Activated T-helper 1 cell treated with anti-CD3 and anti-CD28 coated beads, Interleukin-2, amount 50 U/mL, for 16 hours (primary cell): ENCODE measurements around the gene CACNA1I.

ENCODE experiments used
- DNase-seq, 2 donors: peaks; one replicate each; pipeline ENCODE4 v3.0.0-alpha.2; 2020; ENCODE audit warnings: low read depth in 1 of 2, low spot score in 1 of 2

CACNA1I gene

GRCh38 chr22:39714321-39714720 is 143.8 kb downstream of the CACNA1I start:
- no peak for DNase-seq

GRCh38 chr22:39715778-39716495 is 145.4 kb downstream of the CACNA1I start:
- no peak for DNase-seq

DNA sequence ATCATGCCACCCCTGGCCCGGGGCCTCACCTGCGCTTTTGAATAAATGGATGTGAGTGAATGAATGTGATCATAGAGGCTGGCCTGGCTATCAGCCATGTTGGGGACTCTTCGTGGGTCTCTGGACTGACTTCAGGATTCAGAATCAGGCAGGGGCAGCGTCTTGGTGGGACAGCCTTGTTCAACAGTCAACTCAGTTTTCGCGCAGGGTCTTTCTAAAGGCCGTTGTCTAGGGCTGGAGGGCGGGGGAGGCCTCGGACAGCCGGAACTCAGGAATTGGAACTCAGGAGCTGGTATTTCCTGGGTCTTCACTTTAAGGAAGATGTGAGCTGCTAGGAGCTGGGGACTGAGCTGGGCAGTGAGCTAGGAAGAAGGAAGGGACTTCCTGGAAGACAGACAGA is 146.0 kb downstream of the CACNA1I start:
- no peak for DNase-seq

- no peak for DNase-seq
These were observed 146.5 kb downstream of the CACNA1I start for GRCh38 chr22:39717099-39717498.

DNA sequence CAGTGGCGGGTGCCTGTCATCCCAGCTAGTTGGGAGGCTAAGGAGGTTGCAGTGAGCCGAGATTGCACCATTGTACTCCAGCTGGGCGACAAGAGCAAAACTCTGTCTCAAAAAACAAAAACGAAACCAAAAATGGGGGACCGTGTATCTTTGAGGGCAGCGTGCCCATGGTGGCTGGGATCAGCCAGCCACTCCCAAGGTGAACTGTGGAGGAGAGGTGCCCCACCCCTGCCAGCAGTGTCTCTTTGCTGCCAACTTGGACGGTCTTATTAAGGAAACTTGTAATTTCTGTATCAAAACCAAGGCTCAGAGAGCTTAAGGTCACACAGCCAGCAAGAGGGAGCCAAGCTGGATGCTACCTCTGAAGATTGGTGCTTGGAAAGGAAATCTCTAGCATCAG is 147.7 kb downstream of the CACNA1I start:
- DNase-seq = no peak

DNA sequence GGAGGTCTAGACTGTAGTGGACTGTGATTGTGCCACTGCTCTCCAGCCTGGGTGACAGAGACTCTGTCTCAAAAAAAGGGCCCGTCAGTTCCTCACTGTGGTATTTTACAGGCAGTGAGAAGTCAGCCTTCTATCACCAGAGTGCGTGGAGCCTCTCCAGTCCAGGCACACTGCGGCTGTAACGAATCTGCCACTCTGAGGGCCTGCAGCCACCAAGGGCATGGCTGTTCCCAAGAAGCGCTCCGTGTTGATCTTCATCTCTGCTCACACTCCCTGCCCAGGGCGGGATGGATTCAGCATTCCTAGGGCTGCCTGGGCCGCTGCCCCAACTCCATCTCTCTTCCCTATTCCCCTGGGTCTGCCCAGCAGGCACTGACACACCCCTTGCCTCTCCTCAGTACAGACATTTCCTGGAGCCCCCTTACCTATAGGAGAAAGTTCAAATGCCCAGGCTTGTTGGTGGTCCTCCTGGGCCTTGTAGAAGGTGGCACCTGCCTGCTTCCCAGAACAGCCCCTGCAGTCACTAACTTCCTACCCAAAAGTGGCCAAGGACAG is 148.4 kb downstream of the CACNA1I start:
- no peak for DNase-seq

- no peak for DNase-seq
These were observed 149.3 kb downstream of the CACNA1I start for GRCh38 chr22:39719559-39720450.

DNA sequence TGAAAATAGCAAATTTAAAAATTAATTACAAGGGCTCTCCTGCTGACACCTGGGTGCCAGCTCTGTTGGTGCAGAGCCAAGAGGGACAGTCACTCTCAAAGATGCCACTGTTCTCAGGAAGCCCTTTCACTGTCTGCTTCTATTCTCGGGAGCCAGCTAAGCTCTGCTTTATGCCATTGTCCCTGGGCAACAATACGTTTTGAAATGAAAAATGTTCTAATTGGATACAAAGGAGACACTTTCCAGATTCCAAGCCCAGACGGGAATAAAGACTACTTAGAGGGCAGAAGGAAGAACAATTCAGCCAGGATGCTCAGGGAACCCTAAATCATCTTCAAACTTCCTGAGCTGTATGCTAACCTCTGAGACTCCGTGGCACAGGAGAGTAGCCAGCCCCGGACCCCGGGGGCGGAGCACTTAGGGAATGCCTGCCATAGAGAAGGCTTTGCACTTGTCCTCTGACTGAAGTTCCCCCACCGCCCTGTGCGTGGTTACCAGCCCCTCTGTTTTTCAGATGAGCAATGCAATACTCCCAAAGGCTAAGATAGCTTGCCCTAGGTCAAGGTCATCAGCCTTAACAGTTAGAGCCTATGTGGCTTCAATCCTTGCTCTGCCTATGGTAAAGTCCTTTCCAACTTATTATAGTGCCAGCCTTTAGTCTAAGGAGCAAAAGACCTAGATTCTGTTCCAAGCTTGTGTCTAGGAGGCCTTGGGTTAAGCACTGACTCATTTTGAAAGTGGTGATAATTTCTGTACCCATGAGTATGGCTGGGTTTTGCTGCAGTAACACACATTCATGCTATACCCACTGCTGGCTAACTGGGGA is 150.9 kb downstream of the CACNA1I start:
- no peak for DNase-seq

DNA sequence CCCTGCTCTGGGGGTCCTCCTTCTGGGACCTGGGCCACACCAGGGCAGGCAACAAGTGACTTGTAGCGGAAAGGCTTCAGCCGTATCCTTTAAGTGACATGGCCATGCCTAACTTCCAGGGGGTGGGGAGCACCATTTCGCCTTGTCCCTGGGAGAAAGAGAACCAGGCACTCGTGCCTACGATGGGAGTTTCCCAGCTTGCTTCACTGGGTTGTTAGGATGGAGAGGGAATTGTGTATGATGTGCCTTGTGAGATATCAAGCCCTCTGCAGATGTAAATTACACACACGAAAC is 151.4 kb downstream of the CACNA1I start:
- DNase-seq = no peak

DNA sequence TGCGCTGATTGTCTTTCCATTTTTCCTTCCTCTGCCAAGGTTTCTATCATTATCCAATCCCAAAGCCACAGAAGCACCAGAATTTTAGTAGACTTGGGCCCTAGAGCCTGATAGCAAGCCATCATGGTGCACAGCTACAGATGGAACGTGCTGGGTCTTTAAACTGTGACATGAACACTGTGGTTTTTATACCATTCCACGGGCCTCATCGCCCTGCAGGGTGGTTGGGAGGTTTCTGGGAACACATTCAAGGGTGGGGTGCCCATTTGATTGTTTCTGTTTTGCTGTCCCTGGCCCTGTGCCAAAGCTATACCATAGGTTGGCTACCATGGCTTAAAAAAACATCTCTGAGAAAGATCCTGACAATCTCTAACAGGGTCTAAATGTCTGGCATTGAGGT is 151.9 kb downstream of the CACNA1I start:
- no peak for DNase-seq

GRCh38 chr22:39723463-39723862 is 152.9 kb downstream of the CACNA1I start:
- no peak for DNase-seq

GRCh38 chr22:39723899-39724351 is 153.4 kb downstream of the CACNA1I start:
- no peak for DNase-seq

GRCh38 chr22:39724390-39724789 is 153.8 kb downstream of the CACNA1I start:
- no peak for DNase-seq

GRCh38 chr22:39724857-39725256 is 154.3 kb downstream of the CACNA1I start:
- no peak for DNase-seq

DNA sequence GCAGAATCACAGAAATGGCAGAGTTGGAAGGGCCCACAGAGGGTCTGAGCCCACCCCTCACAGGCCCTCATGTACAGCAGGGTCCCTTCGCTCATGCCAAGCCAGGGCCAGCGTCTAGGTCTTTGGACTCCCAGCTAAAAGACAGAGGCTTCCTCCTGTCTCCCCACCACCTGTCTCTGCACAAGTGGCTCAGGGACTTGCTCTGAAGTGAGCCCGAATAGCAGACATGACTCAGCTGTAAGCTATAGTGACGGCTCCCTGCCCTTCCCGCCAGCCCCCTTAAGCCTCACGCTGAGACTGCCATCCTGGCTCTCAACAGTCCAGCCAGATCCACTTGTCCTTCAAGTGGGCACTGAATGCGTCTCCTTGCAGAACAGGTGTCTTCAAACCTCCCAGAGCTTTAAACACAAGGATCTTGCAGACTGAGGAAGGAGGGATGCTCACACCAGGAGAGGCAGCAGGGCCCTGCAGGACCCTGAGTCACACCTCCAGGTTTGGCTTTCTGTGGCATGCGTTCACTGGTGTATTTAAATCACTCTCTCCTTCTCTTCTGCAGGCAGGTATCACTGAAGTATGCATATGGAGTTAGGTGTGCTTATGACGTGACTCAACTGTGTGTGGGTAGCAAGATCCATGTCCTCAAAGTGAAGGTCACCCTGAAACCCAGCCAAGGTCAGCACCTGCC is 154.9 kb downstream of the CACNA1I start:
- no peak for DNase-seq

DNA sequence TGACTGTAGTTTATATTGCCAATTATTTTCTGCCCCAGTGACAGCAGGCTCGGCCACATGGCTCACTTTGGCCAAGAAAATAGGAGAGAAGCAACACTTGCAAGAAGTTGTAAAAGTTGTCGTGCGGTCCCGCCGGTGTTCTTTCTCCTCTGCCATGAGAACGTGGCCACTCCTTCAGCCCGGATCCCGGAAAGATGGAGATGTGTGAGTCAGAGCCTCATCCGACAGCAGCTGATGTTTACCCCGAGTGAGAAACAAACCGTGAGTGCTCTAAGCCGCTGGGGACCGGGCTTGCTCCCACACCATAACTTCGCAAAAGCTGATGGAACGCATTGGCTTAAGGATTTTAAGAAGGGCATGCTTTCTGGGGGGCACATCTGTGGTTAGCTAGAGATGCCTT is 157.0 kb downstream of the CACNA1I start:
- DNase-seq = no peak

DNA sequence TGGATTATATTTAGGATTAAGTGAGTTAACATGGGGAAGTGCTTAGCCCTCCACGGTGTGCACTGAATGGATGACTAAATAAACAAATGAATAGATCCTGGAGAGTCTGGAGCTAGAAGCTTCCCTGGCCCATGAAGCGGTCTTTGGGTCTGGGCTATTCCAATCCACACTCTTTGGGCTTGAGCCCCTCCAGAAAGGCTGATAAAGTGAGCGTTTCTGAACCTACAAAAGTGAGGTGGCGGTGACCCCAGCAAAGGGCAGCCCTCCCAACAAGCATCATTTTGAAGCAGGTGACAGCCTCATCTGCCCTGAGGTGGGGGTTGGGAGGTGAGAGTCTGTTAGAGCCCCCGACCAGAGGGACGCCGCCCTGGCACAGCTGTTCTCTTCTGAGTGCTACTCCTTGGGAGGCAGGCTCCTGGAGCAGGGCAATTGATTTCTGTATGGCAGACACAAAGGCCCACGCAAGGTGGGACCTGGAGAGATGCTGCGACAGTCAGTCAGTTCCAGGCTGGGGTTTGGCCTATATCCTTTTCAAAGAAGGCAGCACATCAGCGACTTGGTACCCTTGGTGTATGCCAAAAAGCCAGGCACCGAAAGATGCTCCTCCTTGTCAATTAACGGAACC is 157.8 kb downstream of the CACNA1I start:
- DNase-seq = no peak

GRCh38 chr22:39729141-39729934 is 158.8 kb downstream of the CACNA1I start:
- DNase-seq = no peak

GRCh38 chr22:39731481-39731880 is 160.9 kb downstream of the CACNA1I start:
- DNase-seq = no peak
